Tracheal epithelial cell (primary cell): ENCODE results near the gene ZDHHC20. TPM values are rescaled to one million over a fixed set of nuclear protein-coding genes. Genes with fewer than 3 reads are reported as not detected.

Experiments used
- total RNA-seq: library from RNA; depleted of rRNA; stranded (reverse); fragments of >200 nt; gene quantifications from 2 replicates; pipeline ENCODE4 v1.2.1, GENCODE V29; 2014

The ZDHHC20 gene, protein sequence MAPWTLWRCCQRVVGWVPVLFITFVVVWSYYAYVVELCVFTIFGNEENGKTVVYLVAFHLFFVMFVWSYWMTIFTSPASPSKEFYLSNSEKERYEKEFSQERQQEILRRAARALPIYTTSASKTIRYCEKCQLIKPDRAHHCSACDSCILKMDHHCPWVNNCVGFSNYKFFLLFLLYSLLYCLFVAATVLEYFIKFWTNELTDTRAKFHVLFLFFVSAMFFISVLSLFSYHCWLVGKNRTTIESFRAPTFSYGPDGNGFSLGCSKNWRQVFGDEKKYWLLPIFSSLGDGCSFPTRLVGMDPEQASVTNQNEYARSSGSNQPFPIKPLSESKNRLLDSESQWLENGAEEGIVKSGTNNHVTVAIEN
- total RNA-seq = 62.2 and 92.7 TPM in 2 replicates

DNA sequence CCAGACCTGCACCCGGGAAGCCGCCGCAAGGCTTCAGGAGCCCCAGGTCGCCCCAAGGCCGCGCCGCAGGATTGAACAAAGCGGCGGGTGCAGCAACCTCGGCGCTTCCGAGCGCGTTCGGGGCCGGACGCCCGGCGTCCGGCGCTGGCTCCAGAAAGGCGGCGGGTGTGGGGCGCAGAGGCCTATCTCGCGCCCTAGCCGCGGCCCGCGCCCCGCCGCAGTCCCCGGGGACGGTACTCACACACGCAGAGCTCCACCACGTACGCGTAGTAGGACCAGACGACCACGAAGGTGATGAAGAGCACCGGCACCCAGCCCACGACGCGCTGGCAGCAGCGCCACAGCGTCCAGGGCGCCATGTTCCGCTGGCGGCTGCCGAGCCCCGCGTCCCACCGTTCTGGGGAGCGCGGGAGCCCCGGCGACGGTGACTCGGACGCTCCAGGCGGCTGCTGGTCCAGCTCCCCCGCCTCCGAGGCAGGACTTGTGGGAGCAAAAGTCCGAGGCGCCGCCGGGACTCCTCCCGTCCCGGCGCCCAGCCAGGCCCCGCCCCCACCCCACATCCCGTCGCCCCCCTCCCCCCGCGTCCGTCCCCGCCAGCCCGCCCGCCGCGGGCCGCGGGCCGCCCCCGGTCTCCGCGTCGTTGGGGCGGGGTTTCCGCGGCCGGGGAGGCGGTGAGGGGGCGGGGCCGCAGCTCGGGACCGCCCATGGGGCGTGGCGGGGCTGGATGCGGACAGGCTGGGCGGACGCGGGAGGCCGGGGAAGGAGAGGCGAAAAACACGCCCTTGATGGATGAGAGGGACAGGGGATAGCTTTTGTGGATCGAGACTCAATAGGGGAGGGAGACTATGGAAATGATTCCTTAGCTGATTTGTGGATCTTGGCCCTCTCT, at the start of gene ZDHHC20:
TSS of gene ZDHHC20 (minus strand) at position 491 of the 889 bp plus-strand sequence. CDS start at position 359, 132 bp downstream.

Other genes with a start within 250 kb of the ZDHHC20 start
- 59.5 and 67.5 TPM in 2 replicates for gene MICU2, start 144.9 kb upstream of the ZDHHC20 start, total RNA-seq
- under 0.01 TPM in 1 of 2 replicates, not detected in the other for gene FGF9, start 211.8 kb upstream of the ZDHHC20 start, total RNA-seq